Stimulated activated CD8-positive, alpha-beta memory T cell treated with anti-CD3 and anti-CD28 coated beads, Interleukin-12 subunit alpha, Interleukin-12 subunit beta, amount 100 ng/mL, for 4 hours (primary cell): ENCODE measurements around the gene OAS2.

Experiments
- DNase-seq: peaks from one replicate; pipeline ENCODE4 v3.0.0-alpha.2; 2020; ENCODE audit warnings: low read depth

Gene OAS2

GRCh38 chr12:112978163-112979040, at the start of gene OAS2:
Gene OAS2 (plus strand): TSS chr12:112978519. CDS start chr12:112978609, 90 bp downstream.
- peak; percentile 54 for DNase-seq

GRCh38 chr12:112928978-112929377, 49.3 kb upstream of the OAS2 start:
- DNase-seq: no peak

GRCh38 chr12:112929715-112930114, 48.6 kb upstream of the OAS2 start:
- DNase-seq: no peak

GRCh38 chr12:112930350-112930749, 48.0 kb upstream of the OAS2 start:
- no peak for DNase-seq

GRCh38 chr12:112932485-112933128, 45.7 kb upstream of the OAS2 start:
- DNase-seq: no peak

DNA sequence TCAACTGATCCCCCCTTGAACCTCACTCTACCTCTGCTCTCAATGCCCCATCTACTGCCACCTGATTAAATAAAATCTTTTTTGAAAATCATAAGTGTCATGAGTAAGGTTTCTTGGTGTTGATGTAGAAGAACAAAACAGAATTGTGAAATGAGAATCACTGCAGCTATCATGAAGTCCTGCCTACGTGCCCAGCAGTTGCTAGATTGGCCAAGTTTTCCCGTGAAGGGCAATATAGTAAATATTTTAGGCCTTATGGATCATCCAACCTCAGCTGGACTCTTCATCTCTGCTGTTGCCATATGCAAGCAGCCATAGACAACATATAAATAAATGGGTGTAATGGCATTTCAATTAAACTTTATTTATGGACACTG, 45.2 kb upstream of the OAS2 start:
- no peak for DNase-seq

DNA sequence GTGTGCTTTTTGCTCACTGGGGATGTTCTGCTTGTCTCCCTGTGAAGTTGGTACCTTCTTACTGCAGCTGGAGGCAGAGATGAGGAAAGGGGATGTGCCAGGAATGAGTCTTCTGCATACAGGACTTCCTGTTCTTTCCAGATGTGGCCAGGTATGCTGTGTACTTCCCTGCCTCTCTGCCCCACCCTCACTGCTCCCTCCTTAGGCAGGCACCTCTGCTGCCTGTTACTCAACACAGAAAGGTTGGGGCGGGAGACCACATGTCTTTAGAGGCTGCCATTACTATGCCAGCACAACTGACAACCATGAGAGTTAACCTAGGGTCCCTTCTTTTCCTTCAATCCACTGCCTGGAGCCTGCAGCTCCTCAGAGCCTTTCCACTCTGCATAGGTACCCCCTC, 42.1 kb upstream of the OAS2 start:
- no peak for DNase-seq

- no peak for DNase-seq
These were observed 41.4 kb upstream of the OAS2 start for GRCh38 chr12:112936927-112937326.

- peak; percentile 65 for DNase-seq
These were observed 40.3 kb upstream of the OAS2 start, which contains the start of gene OAS3 for GRCh38 chr12:112937741-112938719. Gene OAS3 (plus strand): TSS chr12:112938474. CDS start chr12:112938531, 57 bp downstream.

DNA sequence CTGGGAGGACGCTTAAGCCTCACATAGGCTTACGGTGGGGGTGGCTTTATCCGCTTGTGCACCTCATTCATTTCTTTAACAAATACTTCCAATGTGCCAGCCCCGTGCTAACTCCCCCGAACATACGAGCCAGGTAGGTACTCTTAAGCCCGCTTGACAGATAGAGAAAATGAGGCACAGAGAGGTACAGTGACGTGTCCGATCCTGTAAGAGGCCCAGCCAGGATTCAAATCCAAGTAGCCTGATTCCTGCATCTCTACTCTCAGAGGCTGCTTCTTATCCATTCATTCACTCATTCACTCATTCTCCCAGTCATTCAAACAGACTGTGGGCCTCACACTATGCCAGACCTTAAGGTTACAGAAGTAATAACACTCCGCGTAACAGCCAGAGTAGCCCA, 39.6 kb upstream of the OAS2 start:
- DNase-seq: no peak

DNA sequence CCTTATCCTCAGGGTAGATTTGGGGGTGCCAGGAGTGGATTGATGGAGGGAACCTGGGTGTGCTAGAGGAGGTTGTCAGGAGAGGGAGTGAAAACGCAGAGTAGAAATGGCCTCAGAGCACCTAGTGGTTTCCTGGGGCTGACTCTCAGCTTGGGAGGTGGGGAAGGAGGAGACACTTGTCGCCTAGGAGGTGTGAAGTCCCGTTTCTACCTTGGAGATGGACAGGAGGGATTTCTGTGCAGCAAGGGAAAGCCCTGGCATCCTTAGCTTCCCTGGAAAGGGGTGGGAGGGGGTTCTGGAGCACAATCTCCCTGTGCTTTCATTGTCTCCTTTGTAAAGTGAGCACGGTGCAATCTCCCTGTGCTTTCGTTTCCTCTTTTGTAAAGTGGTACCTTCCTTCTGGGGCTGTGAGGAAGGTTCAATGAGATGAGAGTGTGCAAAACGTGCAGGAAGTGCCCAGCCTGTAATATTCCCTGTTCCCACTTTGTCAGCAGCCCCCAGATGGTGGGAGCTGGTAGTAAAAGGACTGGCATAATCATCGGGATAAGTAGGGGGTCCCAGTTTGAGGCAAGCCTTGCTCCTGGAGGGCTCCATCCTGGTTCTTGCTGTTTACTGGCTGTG, 38.4 kb upstream of the OAS2 start:
- DNase-seq: no peak

DNA sequence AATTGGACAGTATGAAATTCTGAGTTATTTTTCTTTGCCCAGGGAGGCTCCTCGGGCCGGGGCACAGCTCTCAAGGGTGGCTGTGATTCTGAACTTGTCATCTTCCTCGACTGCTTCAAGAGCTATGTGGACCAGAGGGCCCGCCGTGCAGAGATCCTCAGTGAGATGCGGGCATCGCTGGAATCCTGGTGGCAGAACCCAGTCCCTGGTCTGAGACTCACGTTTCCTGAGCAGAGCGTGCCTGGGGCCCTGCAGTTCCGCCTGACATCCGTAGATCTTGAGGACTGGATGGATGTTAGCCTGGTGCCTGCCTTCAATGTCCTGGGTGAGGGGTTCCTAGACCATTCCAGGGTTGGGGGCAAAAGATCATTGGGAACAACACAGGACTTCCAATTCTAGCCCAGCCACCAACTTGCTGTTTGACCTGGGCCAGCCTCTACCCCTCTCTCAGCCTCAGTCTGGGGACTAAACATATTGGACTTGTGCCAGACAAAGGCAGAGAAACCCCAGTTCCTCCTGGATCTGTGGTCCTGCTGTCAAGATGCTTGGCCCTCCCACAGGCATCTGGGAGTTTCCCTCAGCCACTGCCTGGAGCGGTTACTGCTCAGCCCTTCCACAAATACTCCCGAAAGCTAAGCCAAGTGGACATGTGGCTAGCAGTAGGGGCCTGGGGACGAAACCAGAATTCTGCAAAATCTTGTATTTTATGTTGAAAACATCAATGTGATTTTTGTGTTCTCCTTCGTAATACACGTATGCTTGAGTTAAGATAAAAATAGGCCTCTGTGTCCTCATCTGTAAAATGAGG, 36.6 kb upstream of the OAS2 start:
- DNase-seq: no peak

GRCh38 chr12:112942572-112942971, 35.7 kb upstream of the OAS2 start:
- DNase-seq: no peak

- DNase-seq: no peak
These were observed 34.2 kb upstream of the OAS2 start for GRCh38 chr12:112944024-112944690.

GRCh38 chr12:112945515-112945914, 32.8 kb upstream of the OAS2 start:
- DNase-seq: no peak

DNA sequence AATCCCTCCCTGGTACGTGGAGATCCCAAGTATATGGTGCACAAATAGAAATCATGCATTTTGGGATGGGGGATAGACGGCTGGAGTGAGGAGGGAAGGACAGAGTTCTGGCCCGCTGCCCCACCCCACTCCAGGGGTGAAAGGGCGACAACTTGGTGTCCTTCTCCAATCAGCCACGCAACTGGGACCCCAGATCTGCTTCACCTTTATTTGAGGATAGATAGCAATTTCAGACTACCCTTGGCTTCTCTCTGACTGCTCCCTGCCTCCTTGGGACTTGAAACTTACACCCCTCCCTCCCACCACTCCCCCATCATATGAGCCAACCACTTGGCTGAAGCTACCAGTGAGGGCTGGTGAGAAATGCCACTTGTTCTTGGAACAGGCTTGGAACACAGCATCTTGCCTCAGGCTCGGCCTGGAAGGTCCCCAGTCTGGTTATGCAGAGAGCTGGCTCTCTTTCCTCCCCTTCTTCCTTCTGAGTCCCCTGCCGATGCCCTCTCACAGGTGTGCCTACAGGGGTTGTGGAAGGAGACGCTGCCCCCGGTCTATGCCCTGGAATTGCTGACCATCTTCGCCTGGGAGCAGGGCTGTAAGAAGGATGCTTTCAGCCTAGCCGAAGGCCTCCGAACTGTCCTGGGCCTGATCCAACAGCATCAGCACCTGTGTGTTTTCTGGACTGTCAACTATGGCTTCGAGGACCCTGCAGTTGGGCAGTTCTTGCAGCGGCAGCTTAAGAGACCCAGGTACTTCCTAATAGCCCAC, 31.9 kb upstream of the OAS2 start:
- no peak for DNase-seq

DNA sequence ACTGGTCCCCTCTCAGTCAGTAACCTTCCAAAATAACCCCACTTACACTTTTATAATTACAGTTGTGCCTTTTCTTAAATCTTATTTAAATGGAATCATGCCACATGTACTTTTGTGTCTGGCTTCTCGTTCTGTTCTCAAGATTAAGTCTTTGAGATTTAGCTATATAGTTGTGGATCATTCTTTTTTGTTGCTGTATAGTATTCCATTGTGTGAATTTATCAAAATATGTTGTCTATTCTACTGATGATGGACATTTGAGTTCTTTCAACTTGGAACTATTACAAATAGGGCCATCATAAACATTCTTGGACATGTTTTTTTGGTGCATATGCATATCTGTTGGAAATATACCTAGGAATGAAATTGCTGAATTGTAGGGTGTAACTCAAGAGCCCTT, 31.0 kb upstream of the OAS2 start:
- DNase-seq: no peak

DNA sequence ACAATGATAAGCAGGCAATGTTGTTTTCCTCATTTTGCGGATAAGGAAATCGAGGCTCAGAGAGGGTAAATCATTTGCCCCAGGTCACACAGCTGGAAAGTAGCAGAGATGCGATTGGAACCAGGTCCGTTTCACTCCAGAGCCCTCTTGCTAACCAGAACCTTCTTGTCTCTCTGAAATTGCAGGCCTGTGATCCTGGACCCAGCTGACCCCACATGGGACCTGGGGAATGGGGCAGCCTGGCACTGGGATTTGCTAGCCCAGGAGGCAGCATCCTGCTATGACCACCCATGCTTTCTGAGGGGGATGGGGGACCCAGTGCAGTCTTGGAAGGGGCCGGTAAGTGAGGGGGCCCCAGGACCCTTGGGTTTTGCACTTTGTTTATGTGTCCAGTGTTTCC, 30.6 kb upstream of the OAS2 start:
- DNase-seq: no peak

DNA sequence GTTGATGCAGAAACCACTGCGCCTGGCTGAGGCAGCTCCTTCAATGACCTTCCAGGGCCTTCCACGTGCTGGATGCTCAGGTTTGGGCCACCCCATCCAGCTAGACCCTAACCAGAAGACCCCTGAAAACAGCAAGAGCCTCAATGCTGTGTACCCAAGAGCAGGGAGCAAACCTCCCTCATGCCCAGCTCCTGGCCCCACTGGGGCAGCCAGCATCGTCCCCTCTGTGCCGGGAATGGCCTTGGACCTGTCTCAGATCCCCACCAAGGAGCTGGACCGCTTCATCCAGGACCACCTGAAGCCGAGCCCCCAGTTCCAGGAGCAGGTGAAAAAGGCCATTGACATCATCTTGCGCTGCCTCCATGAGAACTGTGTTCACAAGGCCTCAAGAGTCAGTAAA, 29.5 kb upstream of the OAS2 start:
- DNase-seq: no peak

- DNase-seq: no peak
These were observed 27.6 kb upstream of the OAS2 start for GRCh38 chr12:112950701-112951100.
